Testis (tissue), 2 donors: ENCODE measurements around the gene RIN1.

Source experiments
- CTCF ChIP-seq, 3 experiments: fragments of 450-650 bp in 2 of 3; fragments of 200-600 bp in 1 of 3; sonication (generic) in 1 of 3; IDR thresholded peaks; one replicate each; pipeline ENCODE4 v1.5.1; 2016 to 2019; ENCODE audit warnings: antibody characterized with exemption in 3 of 3, mild to moderate bottlenecking in 2 of 3, moderate library complexity in 1 of 3
- POLR2A ChIP-seq: fragments of 450-650 bp; IDR thresholded peaks from one replicate; pipeline ENCODE4 v1.6.1; 2017; ENCODE audit warnings: antibody characterized with exemption, mild to moderate bottlenecking, moderate library complexity

- TF ChIP-seq CTCF (IDR thresholded peaks at IDR 0.05), result no peak
- no peak for TF ChIP-seq POLR2A
These were observed 41.3 kb downstream of the RIN1 start for GRCh38 chr11:66294626-66295620.
